ENCODE results near the gene AVPR2.

The AVPR2 gene

GRCh38 chrX:153870288-153870690, 34.2 kb upstream of the AVPR2 start:
- peaks cover 24% of the 10 kb centered on the region for H4K20me1 ChIP-seq (ENCODE audit: insufficient read depth, low read length)

GRCh38 chrX:153870791-153871360, 33.6 kb upstream of the AVPR2 start:
- Histone ChIP-seq H3K4me2 (ENCODE audit: low read length) (no peak overlapping the region), H3K4me1 (ENCODE audit: low read length) (no peaks in the 10 kb centered on the region), H4K20me1 (ENCODE audit: insufficient read depth, low read length) (peaks cover 27% of the 10 kb centered on the region), H3K4me3 (ENCODE audit: low read length) (no peak overlapping the region), H3K9me3 (ENCODE audit: insufficient read depth, low read length) (no peaks in the 10 kb centered on the region), H3K9ac (ENCODE audit: low read length) (no peak overlapping the region), H3K27ac (ENCODE audit: low read length) (no peak overlapping the region), H3K27me3 (ENCODE audit: low read depth, low read length) (no peaks in the 10 kb centered on the region), H3K79me2 (ENCODE audit: low read length) (no peaks in the 10 kb centered on the region), H2AFZ (ENCODE audit: low read depth, low read length) (no peak overlapping the region), H3K36me3 (replicated peaks; ENCODE audit: low read depth, low read length) (no peaks in the 10 kb centered on the region)
- TF ChIP-seq EZH2phosphoT487 (IDR thresholded peaks at IDR 0.05; ENCODE audit: low read depth) = no peak
- peak; percentile 9; the same call in 1 of the 2 replicates for TF ChIP-seq CTCF (IDR thresholded peaks at IDR 0.05; ENCODE audit: low read depth, low read length)

More at GRCh38 chrX:153870288-153870690, 34.2 kb upstream of the AVPR2 start:
- Histone ChIP-seq H3K4me2 (ENCODE audit: low read length) (no peak overlapping the region), H3K4me3 (ENCODE audit: low read length) (no peak overlapping the region), H3K27ac (ENCODE audit: low read length) (no peak overlapping the region), H3K36me3 (replicated peaks; ENCODE audit: low read depth, low read length) (no peaks in the 10 kb centered on the region), H3K79me2 (ENCODE audit: low read length) (no peaks in the 10 kb centered on the region), H2AFZ (ENCODE audit: low read depth, low read length) (no peak overlapping the region), H3K27me3 (ENCODE audit: low read depth, low read length) (no peaks in the 10 kb centered on the region), H3K9ac (ENCODE audit: low read length) (no peak overlapping the region), H3K4me1 (ENCODE audit: low read length) (no peaks in the 10 kb centered on the region), H3K9me3 (ENCODE audit: insufficient read depth, low read length) (no peaks in the 10 kb centered on the region)
- TF ChIP-seq CTCF (IDR thresholded peaks at IDR 0.05; ENCODE audit: low read depth, low read length) (no peak), EZH2phosphoT487 (IDR thresholded peaks at IDR 0.05; ENCODE audit: low read depth) (no peak)

- H4K20me1 ChIP-seq (ENCODE audit: insufficient read depth, low read length) = peaks cover 27% of the 10 kb centered on the region
- H3K27ac ChIP-seq (ENCODE audit: low read length) = no peak overlapping the region
- no peaks in the 10 kb centered on the region for H3K9me3 ChIP-seq (ENCODE audit: insufficient read depth, low read length)
- no peak overlapping the region for H3K4me2 ChIP-seq (ENCODE audit: low read length)
- no peak overlapping the region for H3K4me3 ChIP-seq (ENCODE audit: low read length)
- no peaks in the 10 kb centered on the region for H3K27me3 ChIP-seq (ENCODE audit: low read depth, low read length)
- no peak overlapping the region for H2AFZ ChIP-seq (ENCODE audit: low read depth, low read length)
- no peaks in the 10 kb centered on the region for H3K36me3 ChIP-seq (replicated peaks; ENCODE audit: low read depth, low read length)
- H3K9ac ChIP-seq (ENCODE audit: low read length) = no peak overlapping the region
- TF ChIP-seq CTCF (IDR thresholded peaks at IDR 0.05; ENCODE audit: low read depth, low read length) = no peak
- no peak for TF ChIP-seq EZH2phosphoT487 (IDR thresholded peaks at IDR 0.05; ENCODE audit: low read depth)
- no peaks in the 10 kb centered on the region for H3K4me1 ChIP-seq (ENCODE audit: low read length)
- H3K79me2 ChIP-seq (ENCODE audit: low read length) = no peaks in the 10 kb centered on the region
These were observed 33.0 kb upstream of the AVPR2 start for GRCh38 chrX:153871451-153871850.

GRCh38 chrX:153871946-153872878, 32.3 kb upstream of the AVPR2 start:
- Histone ChIP-seq H3K4me3 (ENCODE audit: low read length) (no peak overlapping the region), H2AFZ (ENCODE audit: low read depth, low read length) (no peak overlapping the region)

More at GRCh38 chrX:153871946-153872878, 32.3 kb upstream of the AVPR2 start:
- no peak overlapping the region for H3K4me2 ChIP-seq (ENCODE audit: low read length)
- no peak overlapping the region for H3K9ac ChIP-seq (ENCODE audit: low read length)
- H3K36me3 ChIP-seq (replicated peaks; ENCODE audit: low read depth, low read length) = no peaks in the 10 kb centered on the region
- H4K20me1 ChIP-seq (ENCODE audit: insufficient read depth, low read length) = peaks cover 27% of the 10 kb centered on the region
- TF ChIP-seq EZH2phosphoT487 (IDR thresholded peaks at IDR 0.05; ENCODE audit: low read depth) (no peak), CTCF (IDR thresholded peaks at IDR 0.05; ENCODE audit: low read depth, low read length) (no peak)
- no peak overlapping the region for H3K27ac ChIP-seq (ENCODE audit: low read length)
- no peaks in the 10 kb centered on the region for H3K79me2 ChIP-seq (ENCODE audit: low read length)
- no peaks in the 10 kb centered on the region for H3K9me3 ChIP-seq (ENCODE audit: insufficient read depth, low read length)
- H3K27me3 ChIP-seq (ENCODE audit: low read depth, low read length) = no peaks in the 10 kb centered on the region
- no peaks in the 10 kb centered on the region for H3K4me1 ChIP-seq (ENCODE audit: low read length)
